A549 (cell line): ENCODE measurements around the gene GDA.

Experiments
- CBX2 ChIP-seq: fragments of 200-600 bp; sonication (generic); IDR thresholded peaks from 2 replicates; pipeline ENCODE4 v1.6.1; 2016; ENCODE audit warnings: low read depth, mild to moderate bottlenecking, borderline replicate concordance
- CEBPB ChIP-seq, 2 experiments: fragments of >200 bp in 1 of 2; sonication (Bioruptor Twin) in 1 of 2; formaldehyde crosslinking in 1 of 2; IDR thresholded peaks; 2 replicates each; pipeline ENCODE4 v1.6.1; 2012 to 2016
- CTCF ChIP-seq: fragments of >200 bp; sonication (Bioruptor Twin); formaldehyde crosslinking; IDR thresholded peaks from 3 replicates; pipeline ENCODE4 v1.5.1; 2016
- E2F6 ChIP-seq: IDR thresholded peaks from 2 replicates; pipeline ENCODE4 v1.6.1; 2012; ENCODE audit warnings: low read depth, borderline replicate concordance
- EP300 ChIP-seq, 2 experiments: fragments of >200 bp; sonication (Bioruptor Twin); formaldehyde crosslinking; IDR thresholded peaks; 2 replicates in 1 of 2; 3 replicates in 1 of 2; pipeline ENCODE4 v1.6.1; 2016 to 2017
- FOSB ChIP-seq: fragments of 250-450 bp; sonication (Bioruptor Pico); IDR thresholded peaks from 2 replicates; pipeline ENCODE4 v1.5.0; 2020; ENCODE audit warnings: mild to moderate bottlenecking, moderate library complexity
- MAX ChIP-seq: IDR thresholded peaks from 2 replicates; pipeline ENCODE4 v1.6.1; 2012
- MYC ChIP-seq: IDR thresholded peaks from 2 replicates; pipeline ENCODE4 v1.6.1; 2012; ENCODE audit warnings: mild to moderate bottlenecking, inconsistent platforms, low read length, improper control_type of control experiment, borderline replicate concordance
- PBX3 ChIP-seq: IDR thresholded peaks from 2 replicates; pipeline ENCODE4 v1.6.1; 2012
- POLR2A ChIP-seq: IDR thresholded peaks from 2 replicates; pipeline ENCODE4 v1.6.1; 2012; ENCODE audit warnings: mild to moderate bottlenecking, low read length
- RNF2 ChIP-seq: fragments of 200-600 bp; sonication (generic); IDR thresholded peaks from 2 replicates; pipeline ENCODE4 v1.6.1; 2016; ENCODE audit warnings: low read depth, mild to moderate bottlenecking, antibody characterized with exemption, moderate library complexity, borderline replicate concordance
- TP53 ChIP-seq: fragments of 250-450 bp; sonication (Bioruptor Pico); IDR thresholded peaks from 2 replicates; pipeline ENCODE4 v1.5.0; 2021; ENCODE audit warnings: mild to moderate bottlenecking, moderate library complexity

GRCh38 chr9:72268961-72269360, 119.7 kb downstream of the GDA start:
- TF ChIP-seq CBX2 (no peak), CTCF (no peak), MAX (no peak), POLR2A (no peak), E2F6 (no peak), FOSB (CRISPR knock-in tag) (no peak), RNF2 (no peak), MYC (no peak), TP53 (CRISPR knock-in tag) (no peak), CEBPB (IDR thresholded peaks at IDR 0.05) (no peak), PBX3 (no peak), EP300 (IDR thresholded peaks at IDR 0.05) (no peak)
